ENCODE results near the gene LMO1. TPM values are rescaled to one million over a fixed set of nuclear protein-coding genes. Genes with fewer than 3 reads are reported as not detected.
A peak's percentile ranks its signal among the peaks of the same experiment; 100 is the strongest.

Gene LMO1
- not detected for total RNA-seq

DNA sequence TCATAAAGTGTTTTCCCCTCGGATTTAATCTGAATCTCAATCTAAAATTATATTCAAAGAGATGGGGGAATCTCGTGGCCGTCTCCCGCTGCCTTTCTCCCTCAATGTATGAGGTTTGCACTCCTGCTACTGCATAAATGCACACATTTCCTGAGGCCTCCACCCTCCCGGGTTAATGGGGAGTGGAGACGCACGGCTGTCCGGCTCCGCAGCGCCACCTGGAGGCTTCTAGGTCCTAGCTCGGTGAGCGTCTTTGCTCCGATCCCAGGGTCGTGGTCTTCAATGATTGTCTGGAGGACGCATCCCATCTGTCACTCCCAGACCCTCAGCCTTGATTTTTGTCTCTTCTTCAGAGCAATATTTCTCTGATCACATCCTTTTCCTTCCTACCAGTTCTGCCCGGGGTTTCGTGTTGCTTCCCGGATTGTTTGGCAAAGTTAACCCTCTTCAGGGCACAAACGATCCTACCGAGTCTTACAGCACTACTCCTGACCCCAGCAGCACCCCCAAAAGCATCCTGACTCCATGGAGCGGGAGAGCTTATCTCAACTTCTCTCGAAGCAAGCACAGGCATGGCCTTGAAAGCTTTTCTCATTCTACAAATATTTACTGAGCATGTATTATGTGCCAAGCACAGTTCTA lies at the start of gene LMO1:
Gene LMO1 (minus strand): TSS at position 110 of the 642 bp plus-strand sequence. CDS start 516 bp downstream, outside the sequence.
- ChIA-PET CTCF (interaction anchor here (0.7 to 2.1 kb wide), 19 partner anchors 9 to 484 kb away, joined by 3 to 6 read pairs (median 3); no protein-coding TSS in a partner anchor), POLR2A (no interaction called here)
- H3K27ac Mint-ChIP-seq = no peak within 1 kb of the TSS
- peaks cover 11% of the 10 kb centered on the region for H3K4me1 Mint-ChIP-seq
- no peaks in the 10 kb centered on the region for H3K9me3 Mint-ChIP-seq
- DNase-seq = peak; percentile 79
- no peaks in the 10 kb centered on the region for H3K36me3 Mint-ChIP-seq (ENCODE audit: low read depth)
- H3K4me3 Mint-ChIP-seq = peak within 1 kb of the TSS; percentile 50
- H3K27me3 Mint-ChIP-seq = peaks cover 69% of the 10 kb centered on the region

DNA sequence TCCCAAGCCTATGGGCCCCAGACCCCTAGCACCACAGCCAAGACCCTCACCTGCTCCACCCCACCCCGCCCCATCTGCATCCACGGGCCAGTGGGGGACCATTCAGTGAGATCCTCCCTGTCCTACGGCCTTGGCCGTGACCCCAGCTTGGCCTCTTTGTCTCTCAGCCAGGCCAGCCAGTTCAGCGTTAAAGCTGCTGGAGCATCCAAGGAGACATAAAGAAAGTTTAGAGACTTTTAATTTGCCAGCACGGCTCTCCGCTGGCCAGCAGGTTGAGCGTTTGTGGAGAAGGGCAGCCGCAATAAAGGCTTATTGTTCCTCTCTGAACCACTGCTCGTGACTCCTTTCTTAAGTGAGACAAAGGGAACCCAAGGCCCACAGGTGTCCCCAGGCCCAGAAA lies 49.3 kb upstream of the LMO1 start:
- H3K27me3 Mint-ChIP-seq = no peaks in the 10 kb centered on the region

DNA sequence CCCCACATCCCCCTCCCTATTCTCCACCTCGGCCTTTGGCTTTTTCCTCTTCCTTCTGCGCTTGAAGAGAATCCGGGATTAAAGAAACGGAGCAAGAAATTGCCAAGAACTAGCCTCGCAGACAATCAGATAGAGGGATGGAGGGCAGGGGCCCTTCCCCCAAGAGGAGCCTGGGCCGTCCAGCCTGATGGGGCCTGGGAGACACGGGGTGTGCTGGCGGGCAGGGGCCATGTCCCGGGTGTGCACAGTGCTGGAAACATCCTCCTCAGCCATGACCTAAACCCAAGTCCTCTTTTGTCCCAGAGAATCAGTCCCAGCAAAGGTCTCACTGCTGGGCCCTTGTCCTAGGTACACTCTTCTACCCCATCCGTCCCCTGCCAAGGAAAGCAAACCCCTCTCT lies 47.7 kb upstream of the LMO1 start:
- Mint-ChIP-seq H3K36me3 (ENCODE audit: low read depth) (no peaks in the 10 kb centered on the region), H3K4me1 (peaks cover 2% of the 10 kb centered on the region), H3K4me3 (no peak overlapping the region), H3K27me3 (no peaks in the 10 kb centered on the region), H3K9me3 (no peaks in the 10 kb centered on the region), H3K27ac (no peak overlapping the region)
- ChIA-PET CTCF (no interaction called here), POLR2A (no interaction called here)
- DNase-seq = no peak

More for the DNA sequence above, 49.3 kb upstream of the LMO1 start:
- POLR2A ChIA-PET = no interaction called here
- H3K4me3 Mint-ChIP-seq = no peak overlapping the region
- no peak overlapping the region for H3K27ac Mint-ChIP-seq
- DNase-seq = no peak
- CTCF ChIA-PET = no interaction called here
- no peaks in the 10 kb centered on the region for H3K36me3 Mint-ChIP-seq (ENCODE audit: low read depth)
- H3K4me1 Mint-ChIP-seq = peaks cover 2% of the 10 kb centered on the region
- no peaks in the 10 kb centered on the region for H3K9me3 Mint-ChIP-seq

DNA sequence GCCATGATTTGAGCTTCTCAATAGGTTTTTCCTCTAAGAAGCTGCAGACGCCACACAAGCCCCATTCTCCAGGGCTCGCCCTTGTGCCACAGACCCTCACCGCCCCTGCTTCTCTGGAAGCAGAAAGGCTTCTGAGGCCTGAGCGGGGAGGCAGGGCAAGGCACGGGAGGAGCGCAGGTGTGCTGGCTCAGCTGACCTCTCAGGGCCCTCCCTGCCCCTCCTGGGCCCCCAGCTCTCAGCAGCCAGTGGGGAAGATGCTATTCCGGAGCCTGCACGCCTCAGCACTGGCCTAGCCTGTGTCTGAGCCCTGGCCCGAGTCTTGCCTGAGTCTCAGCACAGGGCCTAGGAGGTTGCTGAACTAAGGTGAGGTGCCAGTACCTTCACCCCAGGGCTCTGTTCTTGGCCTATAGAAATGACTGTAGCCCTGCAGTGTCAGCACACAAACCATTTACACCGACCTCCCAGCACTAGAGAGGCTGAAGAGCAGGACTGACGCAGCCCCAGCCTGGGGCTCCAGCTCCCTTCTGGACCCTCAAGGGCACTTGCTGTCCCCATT lies 47.1 kb upstream of the LMO1 start:
- ChIA-PET CTCF (no interaction called here), POLR2A (no interaction called here)
- Mint-ChIP-seq H3K27me3 (peaks cover 2% of the 10 kb centered on the region), H3K9me3 (no peaks in the 10 kb centered on the region), H3K4me3 (no peak overlapping the region), H3K27ac (no peak overlapping the region), H3K36me3 (ENCODE audit: low read depth) (no peaks in the 10 kb centered on the region), H3K4me1 (peaks cover 2% of the 10 kb centered on the region)
- DNase-seq = no peak

DNA sequence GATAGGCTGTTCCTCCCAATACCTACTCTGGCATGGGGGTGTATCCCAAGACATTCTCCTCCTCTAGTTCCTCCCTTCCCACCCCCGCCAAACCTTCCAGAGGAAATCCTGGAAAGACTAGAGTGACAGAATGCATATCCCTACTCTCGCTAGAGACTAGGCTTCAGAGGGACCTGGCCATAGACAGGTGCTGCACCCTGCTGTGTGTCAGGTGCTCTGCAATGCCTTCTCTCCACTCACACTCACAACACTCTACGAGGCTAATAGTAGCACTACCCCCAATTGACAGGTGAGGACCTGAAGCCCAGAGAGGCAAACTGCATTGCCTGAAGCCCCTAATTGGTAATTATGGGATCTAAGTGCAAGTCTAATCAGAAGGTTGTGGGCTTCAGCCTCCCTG lies 46.2 kb upstream of the LMO1 start:
- Mint-ChIP-seq H3K36me3 (ENCODE audit: low read depth) (no peaks in the 10 kb centered on the region), H3K4me3 (no peak overlapping the region), H3K27ac (no peak overlapping the region), H3K9me3 (peaks cover 2% of the 10 kb centered on the region), H3K27me3 (peaks cover 3% of the 10 kb centered on the region), H3K4me1 (peaks cover 2% of the 10 kb centered on the region)
- CTCF ChIA-PET = no interaction called here
- DNase-seq = no peak
- POLR2A ChIA-PET = no interaction called here

DNA sequence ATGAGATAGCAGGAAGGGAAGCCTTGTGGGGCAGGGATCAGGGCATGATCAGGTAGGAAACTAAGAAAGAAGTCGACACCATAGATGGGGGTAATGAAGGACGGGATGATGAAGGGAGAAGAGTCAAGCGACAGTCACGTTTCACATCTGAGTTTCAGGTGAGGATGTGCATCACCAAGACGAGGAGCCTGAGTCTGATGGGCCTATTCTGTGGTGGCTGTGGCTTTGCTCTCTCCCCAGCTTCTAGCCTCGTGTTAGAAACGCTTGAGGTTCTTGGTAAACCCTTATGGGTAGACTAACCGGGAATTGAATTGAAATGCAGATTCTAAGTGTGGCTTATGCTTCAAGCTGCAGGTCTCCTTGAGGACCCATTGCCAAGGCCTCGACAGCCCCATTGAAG lies 45.6 kb upstream of the LMO1 start:
- Mint-ChIP-seq H3K4me1 (peaks cover 2% of the 10 kb centered on the region), H3K4me3 (no peak overlapping the region), H3K27ac (no peak overlapping the region), H3K9me3 (peaks cover 5% of the 10 kb centered on the region), H3K36me3 (ENCODE audit: low read depth) (no peaks in the 10 kb centered on the region), H3K27me3 (peaks cover 7% of the 10 kb centered on the region)
- ChIA-PET CTCF (no interaction called here), POLR2A (no interaction called here)
- no peak for DNase-seq

DNA sequence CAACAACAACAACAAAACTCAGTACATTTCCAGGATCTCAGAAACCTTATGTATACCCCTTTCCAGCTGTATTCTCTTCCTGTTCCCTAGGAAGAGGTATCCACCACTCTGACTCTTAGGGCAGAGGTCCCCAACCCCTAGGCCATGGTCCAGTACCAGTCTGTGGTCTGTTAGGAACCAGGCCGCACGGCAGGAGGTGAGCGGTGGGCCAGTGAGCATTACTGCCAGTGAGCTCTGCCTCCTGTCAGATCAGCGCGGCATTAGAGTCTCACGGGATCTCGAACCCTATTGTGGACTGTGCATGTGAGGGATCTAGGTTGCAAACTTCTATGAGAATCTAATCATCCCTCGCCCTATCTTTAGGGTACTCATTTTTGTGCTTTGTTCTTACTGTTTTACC lies 43.9 kb upstream of the LMO1 start:
- ChIA-PET CTCF (no interaction called here), POLR2A (interaction anchor here (0.6 kb wide), 1 partner anchor 13 kb away, joined by 3 read pairs; no protein-coding TSS in a partner anchor)
- Mint-ChIP-seq H3K27me3 (peaks cover 9% of the 10 kb centered on the region), H3K4me1 (peaks cover 2% of the 10 kb centered on the region), H3K27ac (no peak overlapping the region), H3K4me3 (no peak overlapping the region), H3K36me3 (ENCODE audit: low read depth) (no peaks in the 10 kb centered on the region), H3K9me3 (peaks cover 9% of the 10 kb centered on the region)
- DNase-seq = no peak

DNA sequence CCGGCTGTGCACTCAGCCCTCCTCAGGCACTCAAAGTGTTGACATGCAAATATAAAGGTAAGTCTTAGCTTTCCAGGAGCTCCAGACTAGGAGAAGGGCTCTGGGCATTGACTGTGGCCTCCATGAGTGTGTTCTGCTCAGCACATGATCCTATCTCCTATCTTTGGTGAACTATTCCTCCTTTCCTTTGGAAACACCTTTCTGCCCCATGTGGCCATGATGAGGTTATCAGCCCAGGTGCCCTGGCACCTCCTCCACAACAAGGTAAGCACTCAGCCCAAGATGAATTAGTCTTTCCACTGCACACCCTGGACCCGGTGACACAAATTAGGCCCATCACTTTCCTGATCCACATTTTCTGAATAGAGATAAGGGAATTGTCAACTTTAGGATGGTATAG lies 37.9 kb upstream of the LMO1 start:
- no peaks in the 10 kb centered on the region for H3K4me1 Mint-ChIP-seq
- CTCF ChIA-PET = no interaction called here
- no peak for DNase-seq
- peaks cover 9% of the 10 kb centered on the region for H3K27me3 Mint-ChIP-seq
- POLR2A ChIA-PET = no interaction called here
- no peak overlapping the region for H3K27ac Mint-ChIP-seq
- H3K36me3 Mint-ChIP-seq (ENCODE audit: low read depth) = no peaks in the 10 kb centered on the region
- H3K4me3 Mint-ChIP-seq = no peak overlapping the region
- peaks cover 9% of the 10 kb centered on the region for H3K9me3 Mint-ChIP-seq

DNA sequence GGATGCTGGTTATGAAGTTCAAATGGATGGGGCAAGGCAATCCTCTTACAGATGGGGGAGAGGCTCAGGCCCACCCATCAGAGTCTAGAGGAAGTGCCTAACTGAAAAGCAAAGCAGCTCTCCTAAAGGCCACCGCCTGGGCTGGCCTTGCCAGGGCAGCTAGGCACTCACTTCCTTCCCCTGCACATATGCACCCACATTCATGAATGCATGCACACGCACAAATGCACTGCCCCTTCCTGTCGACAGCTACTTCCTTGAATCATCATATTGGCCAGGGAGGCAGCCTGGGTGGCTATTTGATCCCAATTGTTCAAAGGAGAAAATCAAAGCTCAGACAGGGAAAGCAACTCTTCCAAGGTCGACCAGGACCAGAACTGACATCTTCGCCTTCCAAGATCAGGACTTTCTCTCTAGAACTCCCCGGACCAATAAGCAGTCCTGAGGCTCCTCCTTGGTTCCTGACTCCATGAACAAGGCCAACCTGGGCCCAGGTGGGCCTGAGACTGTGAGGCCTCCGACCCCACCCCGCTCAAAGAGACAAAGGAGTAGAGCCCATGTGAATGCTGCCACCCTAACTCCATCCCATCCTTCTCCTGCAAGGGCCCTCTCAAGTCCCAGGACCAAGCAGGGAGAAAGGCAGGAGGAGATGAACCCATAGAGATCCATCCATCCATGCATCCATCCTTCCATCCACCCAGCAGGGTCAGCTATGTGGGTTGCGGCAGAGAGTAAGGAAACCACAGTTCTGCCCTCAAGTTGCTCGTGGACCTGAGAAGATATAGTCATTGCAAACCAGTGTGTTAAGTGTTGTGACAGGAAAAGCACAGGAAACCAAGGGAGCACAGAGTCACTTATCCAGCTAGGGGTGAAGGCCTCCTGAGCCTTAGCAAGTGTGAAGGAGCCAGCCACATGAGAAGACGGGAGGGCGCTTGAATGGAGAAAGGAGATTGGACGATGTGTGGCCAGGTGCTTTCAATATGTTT lies 35.4 kb upstream of the LMO1 start:
- no peaks in the 10 kb centered on the region for H3K36me3 Mint-ChIP-seq (ENCODE audit: low read depth)
- peaks cover 5% of the 10 kb centered on the region for H3K9me3 Mint-ChIP-seq
- no peaks in the 10 kb centered on the region for H3K4me1 Mint-ChIP-seq
- no peak for DNase-seq
- POLR2A ChIA-PET = no interaction called here
- H3K27ac Mint-ChIP-seq = no peak overlapping the region
- H3K27me3 Mint-ChIP-seq = peaks cover 2% of the 10 kb centered on the region
- H3K4me3 Mint-ChIP-seq = no peak overlapping the region
- CTCF ChIA-PET = interaction anchor here (1.4 kb wide), 1 partner anchor 35 kb away, joined by 4 read pairs; no protein-coding TSS in a partner anchor

DNA sequence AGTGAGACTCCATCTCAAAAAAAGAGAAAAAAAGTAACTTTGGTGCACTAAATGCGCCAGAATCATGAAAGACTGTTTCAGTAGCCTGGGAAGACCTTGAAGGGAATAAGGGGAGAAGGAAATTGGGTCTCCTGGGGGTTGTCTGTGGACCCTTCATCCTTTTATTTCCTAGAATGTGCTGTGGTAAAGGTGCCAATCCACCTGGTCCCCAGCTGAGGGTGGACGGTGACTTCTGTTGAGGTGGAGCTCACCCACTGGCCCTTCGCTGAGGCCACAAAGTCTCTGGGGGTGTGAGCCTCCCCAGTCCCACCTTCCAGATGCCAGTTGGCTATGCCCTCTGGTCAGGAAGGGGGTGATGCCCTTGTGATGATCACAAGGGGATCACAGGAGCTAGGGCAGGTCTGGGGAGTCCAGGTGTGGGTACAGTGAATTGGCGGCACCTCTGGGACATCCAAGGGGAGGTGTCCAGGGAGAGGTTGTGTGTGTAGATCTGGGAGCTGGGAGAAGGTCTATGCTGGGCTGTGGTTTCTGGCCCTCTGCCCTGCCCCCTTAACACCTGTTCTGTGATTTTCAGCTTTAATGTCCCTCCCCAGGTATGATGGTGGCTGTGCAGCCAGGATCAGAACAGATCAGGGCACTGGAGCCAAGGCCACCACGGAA lies 34.2 kb upstream of the LMO1 start:
- H3K9me3 Mint-ChIP-seq = peaks cover 3% of the 10 kb centered on the region
- no peak overlapping the region for H3K4me3 Mint-ChIP-seq
- H3K4me1 Mint-ChIP-seq = no peaks in the 10 kb centered on the region
- no peaks in the 10 kb centered on the region for H3K27me3 Mint-ChIP-seq
- CTCF ChIA-PET = no interaction called here
- H3K36me3 Mint-ChIP-seq (ENCODE audit: low read depth) = no peaks in the 10 kb centered on the region
- no peak for DNase-seq
- H3K27ac Mint-ChIP-seq = no peak overlapping the region
- POLR2A ChIA-PET = no interaction called here

DNA sequence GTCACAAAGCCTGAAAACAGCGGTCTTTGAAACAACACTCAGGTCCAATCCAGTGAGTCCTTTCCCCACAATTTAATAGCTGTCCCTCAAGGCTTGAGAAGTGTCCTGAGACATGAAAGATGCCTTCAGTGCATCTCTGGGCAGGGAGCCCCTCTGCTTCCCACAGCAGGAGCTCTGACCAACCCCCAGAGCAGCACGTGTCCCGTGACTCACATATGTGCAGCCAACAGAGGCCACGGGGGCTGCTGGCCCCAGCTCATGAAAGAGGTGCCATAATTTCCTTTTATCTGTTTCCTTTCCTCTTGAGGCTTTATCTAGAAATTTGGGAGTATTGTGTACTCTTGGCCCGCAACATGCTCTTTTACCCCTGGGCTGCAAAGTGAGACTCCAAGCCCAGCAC lies 33.2 kb upstream of the LMO1 start:
- Mint-ChIP-seq H3K27ac (no peak overlapping the region), H3K27me3 (no peaks in the 10 kb centered on the region), H3K9me3 (no peaks in the 10 kb centered on the region), H3K4me1 (no peaks in the 10 kb centered on the region), H3K36me3 (ENCODE audit: low read depth) (no peaks in the 10 kb centered on the region), H3K4me3 (no peak overlapping the region)
- CTCF ChIA-PET = no interaction called here
- POLR2A ChIA-PET = no interaction called here
- no peak for DNase-seq

DNA sequence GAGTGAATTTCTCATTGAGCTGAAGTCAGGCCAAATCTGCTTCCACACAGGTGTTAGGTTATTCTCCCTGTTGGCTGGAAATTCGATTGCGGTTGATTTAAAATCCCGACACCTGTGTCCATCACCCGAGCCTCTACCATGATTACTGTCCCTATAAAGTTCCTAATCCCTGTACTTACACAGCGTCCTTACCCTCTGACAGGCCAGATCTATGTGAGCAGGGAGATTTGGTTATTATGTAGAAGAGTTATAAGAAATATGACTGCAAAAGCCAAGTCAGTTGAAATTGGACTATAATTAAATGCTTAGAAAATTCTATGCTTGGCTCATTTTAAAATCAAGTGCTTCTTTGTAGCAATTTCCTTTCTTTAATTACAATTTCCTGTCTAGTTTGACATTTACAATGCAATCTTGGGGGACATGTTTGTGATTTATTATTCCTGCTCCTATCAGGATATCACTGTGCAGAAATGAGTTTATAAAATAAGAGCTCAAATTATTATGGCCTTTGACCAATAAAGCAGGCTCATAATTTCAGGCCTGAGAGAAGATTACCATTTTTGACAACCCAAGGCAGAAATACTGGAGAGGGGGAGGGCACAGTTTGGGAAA lies 32.5 kb upstream of the LMO1 start:
- CTCF ChIA-PET = no interaction called here
- no peak overlapping the region for H3K4me3 Mint-ChIP-seq

More for the DNA sequence above, 32.5 kb upstream of the LMO1 start:
- POLR2A ChIA-PET = no interaction called here
- Mint-ChIP-seq H3K4me1 (no peaks in the 10 kb centered on the region), H3K27me3 (no peaks in the 10 kb centered on the region), H3K36me3 (ENCODE audit: low read depth) (no peaks in the 10 kb centered on the region), H3K9me3 (no peaks in the 10 kb centered on the region), H3K27ac (no peak overlapping the region)
- DNase-seq = no peak

All from activated CD4-positive, alpha-beta T cell treated with anti-CD3 and anti-CD28 coated beads, Interleukin-2, amount 10 ng/mL, durations not matched to agents 7 days and 5 days (primary cell).